ENCODE results near the gene SRSF2. TPM values are rescaled to one million over a fixed set of nuclear protein-coding genes. Genes with fewer than 3 reads are reported as not detected.

The SRSF2 gene
- total RNA-seq, 1 donor from 2014 or later = 429 TPM

DNA sequence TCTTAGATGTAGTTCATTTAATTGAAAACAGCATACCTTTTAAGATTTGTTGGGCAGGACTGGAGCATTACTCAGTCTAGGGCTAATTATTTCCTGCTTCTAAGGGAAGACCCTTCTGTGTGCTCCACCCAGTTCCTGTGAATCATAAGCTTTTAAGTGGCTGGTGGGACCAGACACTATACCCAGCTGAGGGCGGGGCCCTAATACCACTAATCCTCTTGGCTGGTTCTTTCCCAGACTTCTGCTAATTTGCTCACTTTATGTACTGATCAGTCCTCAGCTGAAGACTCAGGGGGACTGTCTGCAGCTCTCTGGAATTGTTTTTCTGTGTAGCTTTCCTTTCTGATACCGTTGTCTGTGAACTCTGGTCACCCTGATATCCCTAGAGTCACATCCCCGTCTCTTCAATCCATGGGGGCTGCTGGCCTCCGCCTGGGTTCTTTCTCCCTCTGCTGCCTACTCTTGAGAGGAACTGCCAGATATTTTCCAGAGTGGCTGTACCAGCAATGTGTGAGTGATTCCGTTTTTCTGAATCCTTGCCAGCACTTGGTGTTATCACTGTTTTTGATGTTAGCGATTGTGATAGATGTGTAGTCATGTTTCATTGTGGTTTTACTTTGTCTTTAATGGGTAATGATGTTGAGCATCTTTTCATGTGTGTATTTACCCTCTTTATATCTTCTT lies 35.9 kb upstream of the SRSF2 start:
- Histone ChIP-seq H3K4me3 (no peak overlapping the region), H3K9me3 (no peaks in the 10 kb centered on the region), H3K27me3 (no peaks in the 10 kb centered on the region), H3K36me3 (peaks cover 62 to 72% of the 10 kb centered on the region in 2 donors), H3K4me1 (no peaks in the 10 kb centered on the region), H3K27ac (peak overlapping the region in 1 of 2 donors; percentile 28)
- no peak for DNase-seq (ENCODE audit: low spot score in 2 of 2)
- intact Hi-C loops (cut with DNase I) = no loop called here
- TF ChIP-seq, protein P1, sequence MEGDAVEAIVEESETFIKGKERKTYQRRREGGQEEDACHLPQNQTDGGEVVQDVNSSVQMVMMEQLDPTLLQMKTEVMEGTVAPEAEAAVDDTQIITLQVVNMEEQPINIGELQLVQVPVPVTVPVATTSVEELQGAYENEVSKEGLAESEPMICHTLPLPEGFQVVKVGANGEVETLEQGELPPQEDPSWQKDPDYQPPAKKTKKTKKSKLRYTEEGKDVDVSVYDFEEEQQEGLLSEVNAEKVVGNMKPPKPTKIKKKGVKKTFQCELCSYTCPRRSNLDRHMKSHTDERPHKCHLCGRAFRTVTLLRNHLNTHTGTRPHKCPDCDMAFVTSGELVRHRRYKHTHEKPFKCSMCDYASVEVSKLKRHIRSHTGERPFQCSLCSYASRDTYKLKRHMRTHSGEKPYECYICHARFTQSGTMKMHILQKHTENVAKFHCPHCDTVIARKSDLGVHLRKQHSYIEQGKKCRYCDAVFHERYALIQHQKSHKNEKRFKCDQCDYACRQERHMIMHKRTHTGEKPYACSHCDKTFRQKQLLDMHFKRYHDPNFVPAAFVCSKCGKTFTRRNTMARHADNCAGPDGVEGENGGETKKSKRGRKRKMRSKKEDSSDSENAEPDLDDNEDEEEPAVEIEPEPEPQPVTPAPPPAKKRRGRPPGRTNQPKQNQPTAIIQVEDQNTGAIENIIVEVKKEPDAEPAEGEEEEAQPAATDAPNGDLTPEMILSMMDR (IDR thresholded peaks at IDR 0.05) = no peak

DNA sequence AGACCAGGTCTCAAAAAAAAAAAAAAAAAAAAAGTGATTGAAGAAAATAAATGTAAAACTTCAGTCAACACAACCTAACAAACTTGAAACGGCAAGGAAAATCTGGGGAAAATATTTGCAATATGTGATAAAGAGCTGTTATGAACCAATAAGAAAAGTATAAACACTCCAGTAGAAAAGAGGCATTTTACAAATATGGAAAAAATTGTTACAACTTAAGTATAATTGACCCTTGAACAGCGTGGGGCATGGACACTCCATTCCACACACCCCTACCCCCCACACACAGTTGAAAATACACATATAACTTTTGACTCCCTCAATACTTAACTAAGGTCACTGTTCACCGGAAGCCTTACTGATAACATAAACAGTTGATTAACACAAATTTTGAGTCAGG lies 21.4 kb upstream of the SRSF2 start:
- H3K36me3 ChIP-seq = peaks cover 33 to 59% of the 10 kb centered on the region in 2 donors

DNA sequence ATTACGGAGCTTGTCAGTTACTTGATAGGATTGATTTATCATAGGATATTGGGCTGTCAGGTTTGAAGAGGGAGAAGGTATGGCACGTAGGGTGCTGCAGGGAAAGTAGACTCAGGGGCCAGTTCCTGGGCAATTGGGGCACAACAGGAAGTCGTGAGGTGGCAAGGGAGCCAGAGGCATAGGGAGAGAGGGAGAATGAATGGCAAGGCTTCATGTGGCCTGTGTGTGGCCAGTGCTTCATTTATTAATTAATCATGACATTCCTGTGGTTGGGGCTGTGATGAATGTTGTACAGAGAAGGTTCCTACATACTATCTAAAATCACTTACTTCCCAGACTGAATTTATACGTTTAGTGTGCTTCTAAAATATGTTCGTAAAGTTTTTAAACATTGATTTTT lies 20.1 kb upstream of the SRSF2 start:
- TF ChIP-seq, protein P1 (IDR thresholded peaks at IDR 0.05) = no peak
- Histone ChIP-seq H3K27ac (no peak overlapping the region), H3K36me3 (peaks cover 36 to 59% of the 10 kb centered on the region in 2 donors), H3K27me3 (no peaks in the 10 kb centered on the region), H3K4me1 (no peaks in the 10 kb centered on the region), H3K4me3 (no peak overlapping the region), H3K9me3 (no peaks in the 10 kb centered on the region)
- DNase-seq (ENCODE audit: low spot score in 2 of 2) = no peak
- intact Hi-C loops (cut with DNase I) = no loop called here

More for the DNA sequence above, 21.4 kb upstream of the SRSF2 start:
- no peak for DNase-seq (ENCODE audit: low spot score in 2 of 2)
- TF ChIP-seq, protein P1 (IDR thresholded peaks at IDR 0.05) = no peak
- Histone ChIP-seq H3K4me1 (no peaks in the 10 kb centered on the region), H3K9me3 (no peaks in the 10 kb centered on the region), H3K27me3 (no peaks in the 10 kb centered on the region), H3K4me3 (no peak overlapping the region), H3K27ac (no peak overlapping the region)
- intact Hi-C loops (cut with DNase I) = no loop called here

DNA sequence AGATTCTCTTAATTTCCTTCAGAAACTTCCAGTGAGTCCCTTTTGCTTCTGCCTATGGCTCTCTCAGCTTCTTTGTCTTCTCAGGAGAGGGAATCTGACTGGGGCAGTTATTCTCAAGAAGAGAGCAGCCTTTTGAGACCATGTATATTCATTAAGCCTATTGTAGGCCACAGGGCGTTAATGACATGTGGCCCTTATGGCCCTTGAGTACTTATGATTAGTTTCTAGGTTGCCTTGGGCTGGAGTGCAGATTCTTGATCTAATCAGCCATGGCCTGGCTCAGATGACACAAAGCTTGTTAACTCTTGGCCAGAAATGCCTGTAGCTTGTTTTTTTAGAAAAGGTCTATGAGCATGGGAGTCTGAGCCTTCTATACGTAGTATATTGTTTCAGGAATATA lies 18.2 kb upstream of the SRSF2 start:
- intact Hi-C loops (cut with DNase I) = no loop called here
- TF ChIP-seq, protein P1 (IDR thresholded peaks at IDR 0.05) = no peak

DNA sequence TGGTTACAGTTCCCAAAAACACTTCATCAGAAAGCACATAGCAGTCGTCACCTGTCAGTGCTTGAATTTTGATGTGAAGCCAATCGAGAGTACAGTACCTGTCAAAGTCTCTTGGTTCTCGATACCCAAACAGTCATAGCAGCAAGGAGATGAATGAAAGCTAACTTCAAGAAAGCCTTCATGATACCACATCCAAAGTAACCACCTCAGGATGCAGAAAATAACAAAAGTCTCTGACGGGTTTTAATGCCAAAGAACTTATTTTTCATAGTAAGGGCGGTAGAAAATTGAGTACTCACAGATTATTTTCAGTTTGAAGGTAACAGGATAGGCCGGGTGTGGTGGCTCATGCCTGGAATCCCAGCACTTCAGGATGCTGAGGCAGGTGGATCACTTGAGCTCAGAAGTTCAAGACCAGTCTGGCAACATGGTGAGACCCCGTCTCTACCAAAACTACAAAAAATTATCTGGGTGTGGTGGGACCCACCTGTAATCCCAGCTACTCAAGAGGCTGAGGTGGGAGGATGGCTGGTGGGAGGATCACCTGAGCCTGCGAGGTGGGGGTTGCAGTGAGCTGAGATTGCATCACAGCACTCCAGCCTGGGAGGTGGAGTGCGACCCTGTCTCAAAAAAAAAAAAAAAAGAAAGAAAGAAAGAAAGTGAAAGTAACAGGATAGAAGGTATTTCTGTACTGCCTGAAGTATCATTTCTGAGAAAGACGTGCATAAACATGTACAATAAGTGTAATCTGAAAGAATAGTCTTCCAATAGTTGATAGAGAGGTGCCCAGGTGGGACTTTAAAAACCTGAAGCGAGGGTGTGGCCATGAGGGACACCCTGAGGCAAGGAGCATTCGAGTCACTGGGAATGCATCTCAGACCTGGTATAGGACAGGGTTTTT lies 16.2 kb upstream of the SRSF2 start:
- no peak for DNase-seq (ENCODE audit: low spot score in 2 of 2)
- Histone ChIP-seq H3K36me3 (peaks cover 33 to 51% of the 10 kb centered on the region in 2 donors), H3K4me3 (no peak overlapping the region), H3K9me3 (no peaks in the 10 kb centered on the region), H3K27ac (no peak overlapping the region), H3K4me1 (no peaks in the 10 kb centered on the region), H3K27me3 (no peaks in the 10 kb centered on the region)
- intact Hi-C loops (cut with DNase I) = no loop called here
- TF ChIP-seq, protein P1 (IDR thresholded peaks at IDR 0.05) = no peak

More for the DNA sequence above, 18.2 kb upstream of the SRSF2 start:
- H3K36me3 ChIP-seq = peaks cover 36 to 55% of the 10 kb centered on the region in 2 donors
- H3K4me1 ChIP-seq = no peaks in the 10 kb centered on the region
- DNase-seq (ENCODE audit: low spot score in 2 of 2) = no peak
- H3K27me3 ChIP-seq = no peaks in the 10 kb centered on the region
- H3K4me3 ChIP-seq = no peak overlapping the region
- no peak overlapping the region for H3K27ac ChIP-seq
- no peaks in the 10 kb centered on the region for H3K9me3 ChIP-seq
